Measurements from ENCODE around the gene EPB41L4A. TPM values are rescaled to one million over a fixed set of nuclear protein-coding genes. Genes with fewer than 3 reads are reported as not detected.
"Not testable (repeated sequence)": the region's sequence is repeated elsewhere in the genome, so short reads cannot be mapped to it uniquely, and the experiment has no call there.

Gene EPB41L4A
- total RNA-seq, 1 donor from 2014 or later: 30.6 TPM

DNA sequence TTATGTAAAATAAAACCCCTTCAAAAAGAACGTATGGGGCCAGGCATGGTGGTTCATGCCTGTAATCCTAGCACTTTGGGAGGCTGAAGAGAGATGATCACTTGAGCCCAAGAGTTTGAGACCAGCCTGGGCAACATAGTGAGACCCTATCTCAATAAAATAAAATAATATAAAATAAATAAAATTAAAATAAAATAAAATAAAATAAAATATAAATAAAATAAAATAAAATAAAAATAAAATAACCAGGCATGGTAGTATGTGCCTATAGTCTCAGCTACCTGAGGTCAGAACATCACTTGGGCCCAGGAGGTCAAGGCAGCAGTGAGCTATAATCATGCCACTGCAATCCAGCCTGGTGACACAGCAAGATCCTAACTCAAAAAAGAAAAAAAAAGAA, 185.1 kb downstream of the EPB41L4A start:
- no peak for DNase-seq (ENCODE audit: low read depth)
- Histone ChIP-seq H3K4me3 (ENCODE audit: low read depth, low read length) (no peak overlapping the region), H3K36me3 (ENCODE audit: control insufficient read depth, insufficient read depth, low read length) (no peaks in the 10 kb centered on the region), H3K27me3 (ENCODE audit: control insufficient read depth, insufficient read depth, low read length) (no peaks in the 10 kb centered on the region)
- TF ChIP-seq, protein P1, sequence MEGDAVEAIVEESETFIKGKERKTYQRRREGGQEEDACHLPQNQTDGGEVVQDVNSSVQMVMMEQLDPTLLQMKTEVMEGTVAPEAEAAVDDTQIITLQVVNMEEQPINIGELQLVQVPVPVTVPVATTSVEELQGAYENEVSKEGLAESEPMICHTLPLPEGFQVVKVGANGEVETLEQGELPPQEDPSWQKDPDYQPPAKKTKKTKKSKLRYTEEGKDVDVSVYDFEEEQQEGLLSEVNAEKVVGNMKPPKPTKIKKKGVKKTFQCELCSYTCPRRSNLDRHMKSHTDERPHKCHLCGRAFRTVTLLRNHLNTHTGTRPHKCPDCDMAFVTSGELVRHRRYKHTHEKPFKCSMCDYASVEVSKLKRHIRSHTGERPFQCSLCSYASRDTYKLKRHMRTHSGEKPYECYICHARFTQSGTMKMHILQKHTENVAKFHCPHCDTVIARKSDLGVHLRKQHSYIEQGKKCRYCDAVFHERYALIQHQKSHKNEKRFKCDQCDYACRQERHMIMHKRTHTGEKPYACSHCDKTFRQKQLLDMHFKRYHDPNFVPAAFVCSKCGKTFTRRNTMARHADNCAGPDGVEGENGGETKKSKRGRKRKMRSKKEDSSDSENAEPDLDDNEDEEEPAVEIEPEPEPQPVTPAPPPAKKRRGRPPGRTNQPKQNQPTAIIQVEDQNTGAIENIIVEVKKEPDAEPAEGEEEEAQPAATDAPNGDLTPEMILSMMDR (IDR thresholded peaks at IDR 0.05; ENCODE audit: insufficient read depth, low read length, poor library complexity, severe bottlenecking): no peak

DNA sequence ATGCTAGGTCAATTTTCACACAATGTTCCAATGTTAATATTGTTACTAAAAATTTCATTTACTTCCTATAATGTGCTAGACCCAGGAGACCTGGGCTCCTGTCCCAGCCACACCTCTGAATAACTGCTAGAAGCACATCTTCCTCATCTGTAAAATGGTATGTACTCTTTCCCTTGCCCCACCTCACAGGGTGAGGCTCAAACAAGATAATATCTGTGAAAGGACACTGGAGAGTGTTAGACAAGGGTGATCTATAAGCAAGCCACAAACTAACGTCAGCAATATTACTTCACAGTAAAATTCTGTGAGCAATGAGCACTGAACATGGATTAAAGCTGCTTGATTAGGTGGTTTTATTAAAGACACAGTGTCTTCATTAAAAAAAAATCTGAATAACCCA, 186.4 kb downstream of the EPB41L4A start:
- DNase-seq (ENCODE audit: low read depth): no peak
- Histone ChIP-seq H3K27me3 (ENCODE audit: control insufficient read depth, insufficient read depth, low read length) (no peaks in the 10 kb centered on the region), H3K36me3 (ENCODE audit: control insufficient read depth, insufficient read depth, low read length) (no peaks in the 10 kb centered on the region), H3K4me3 (ENCODE audit: low read depth, low read length) (no peak overlapping the region)
- TF ChIP-seq, protein P1 (IDR thresholded peaks at IDR 0.05; ENCODE audit: insufficient read depth, low read length, poor library complexity, severe bottlenecking): no peak

DNA sequence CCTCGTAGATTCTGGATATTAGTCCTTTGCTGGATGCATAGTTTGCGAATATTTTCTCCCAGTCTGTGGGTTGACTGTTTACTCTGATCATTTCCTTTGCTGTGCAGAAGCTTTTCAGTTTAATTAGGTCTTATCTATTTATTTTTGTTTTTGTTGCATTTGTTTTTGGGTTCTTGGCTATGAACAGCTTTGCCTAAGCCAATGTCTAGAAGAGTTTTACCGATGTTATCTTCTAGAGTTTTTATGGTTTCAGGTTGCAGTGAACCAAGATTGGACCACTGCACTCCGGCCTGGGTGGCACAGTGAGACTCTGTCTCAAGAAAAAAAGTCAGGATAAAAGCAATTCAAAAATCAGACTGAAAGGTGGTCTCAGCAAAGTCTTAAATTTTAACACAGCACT, 188.5 kb downstream of the EPB41L4A start:
- TF ChIP-seq, protein P1 (IDR thresholded peaks at IDR 0.05; ENCODE audit: insufficient read depth, low read length, poor library complexity, severe bottlenecking): no peak
- no peak overlapping the region for H3K4me3 ChIP-seq (ENCODE audit: low read depth, low read length)
- no peaks in the 10 kb centered on the region for H3K27me3 ChIP-seq (ENCODE audit: control insufficient read depth, insufficient read depth, low read length)
- no peaks in the 10 kb centered on the region for H3K36me3 ChIP-seq (ENCODE audit: control insufficient read depth, insufficient read depth, low read length)
- DNase-seq (ENCODE audit: low read depth): no peak

DNA sequence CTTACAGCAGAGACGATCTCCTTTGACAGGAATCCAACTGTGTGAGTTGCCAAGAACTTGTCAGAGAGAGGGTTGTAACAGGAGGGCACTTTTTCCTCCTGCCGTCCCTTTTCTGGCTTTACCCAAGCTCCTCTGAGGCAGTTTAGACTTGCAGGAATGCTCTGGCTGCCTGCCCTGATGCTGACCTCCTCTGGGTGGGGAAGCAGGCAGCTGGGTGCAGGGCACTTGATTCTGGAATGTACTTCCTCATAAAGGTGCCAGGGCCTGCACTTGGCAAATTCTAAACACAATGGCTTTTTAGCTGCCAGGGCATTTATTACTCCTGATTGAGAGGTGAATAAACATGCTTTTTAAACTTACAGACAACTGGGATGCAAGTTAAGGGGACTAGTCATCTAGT, 190.4 kb downstream of the EPB41L4A start:
- Histone ChIP-seq H3K27me3 (ENCODE audit: control insufficient read depth, insufficient read depth, low read length) (no peaks in the 10 kb centered on the region), H3K4me3 (ENCODE audit: low read depth, low read length) (no peak overlapping the region), H3K36me3 (ENCODE audit: control insufficient read depth, insufficient read depth, low read length) (no peaks in the 10 kb centered on the region)
- TF ChIP-seq, protein P1 (IDR thresholded peaks at IDR 0.05; ENCODE audit: insufficient read depth, low read length, poor library complexity, severe bottlenecking): no peak
- peak; percentile 65 for DNase-seq (ENCODE audit: low read depth)

DNA sequence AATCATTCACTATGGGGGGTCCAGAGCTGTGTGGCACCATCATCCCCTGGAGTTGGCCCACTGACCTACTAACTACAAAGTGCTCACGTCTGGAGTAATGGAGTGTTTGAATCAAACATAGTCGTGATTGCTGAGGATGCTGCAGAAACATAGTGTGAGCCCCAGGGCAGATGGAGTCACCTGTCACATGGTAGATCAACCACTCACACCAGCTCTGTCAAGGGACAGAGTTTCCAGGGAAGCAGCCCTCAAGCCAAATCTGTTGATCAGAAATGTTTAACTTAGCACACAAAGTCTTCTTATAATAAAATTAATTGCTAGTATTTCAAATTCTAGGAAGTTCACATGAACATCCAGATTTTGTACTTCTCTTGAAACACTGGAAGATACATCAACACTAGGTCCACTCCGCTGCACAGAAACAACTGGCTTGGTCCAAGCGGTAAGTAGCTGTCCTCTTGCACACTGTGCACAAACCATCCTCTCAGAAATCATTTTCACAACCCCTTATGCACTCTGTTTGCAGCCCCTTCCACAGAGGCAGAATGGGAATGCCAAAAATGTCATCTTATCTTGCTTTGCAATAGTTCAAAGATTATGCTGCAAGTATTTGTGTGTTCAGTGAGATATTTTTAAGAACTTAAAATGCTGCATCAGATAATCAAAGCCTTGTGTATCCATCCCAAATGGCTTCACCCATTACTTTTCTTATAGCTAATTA, 191.0 kb downstream of the EPB41L4A start:
- Histone ChIP-seq H3K4me3 (ENCODE audit: low read depth, low read length) (no peak overlapping the region), H3K36me3 (ENCODE audit: control insufficient read depth, insufficient read depth, low read length) (no peaks in the 10 kb centered on the region), H3K27me3 (ENCODE audit: control insufficient read depth, insufficient read depth, low read length) (no peaks in the 10 kb centered on the region)
- TF ChIP-seq, protein P1 (IDR thresholded peaks at IDR 0.05; ENCODE audit: insufficient read depth, low read length, poor library complexity, severe bottlenecking): no peak
- no peak for DNase-seq (ENCODE audit: low read depth)

DNA sequence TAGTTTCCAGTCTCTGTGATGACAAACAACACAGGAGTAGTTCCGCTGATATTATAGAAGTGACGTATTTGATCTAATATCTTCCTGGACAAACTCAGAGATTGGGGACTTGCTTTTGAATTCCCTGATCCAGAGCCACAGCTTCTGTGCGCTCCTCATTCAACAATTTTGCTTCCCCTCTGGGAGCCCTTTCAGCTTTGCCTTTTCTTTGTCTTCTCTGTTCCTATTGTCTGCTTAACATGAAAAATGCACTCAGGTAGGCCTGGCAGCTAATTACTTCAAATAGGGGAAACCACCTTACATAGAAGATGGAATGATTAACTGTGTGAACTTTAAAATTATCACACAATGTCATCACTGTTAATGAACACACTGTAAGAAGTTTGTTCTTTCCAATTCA, 192.9 kb downstream of the EPB41L4A start:
- no peak for DNase-seq (ENCODE audit: low read depth)
- Histone ChIP-seq H3K4me3 (ENCODE audit: low read depth, low read length) (no peak overlapping the region), H3K36me3 (ENCODE audit: control insufficient read depth, insufficient read depth, low read length) (no peaks in the 10 kb centered on the region), H3K27me3 (ENCODE audit: control insufficient read depth, insufficient read depth, low read length) (no peaks in the 10 kb centered on the region)
- TF ChIP-seq, protein P1 (IDR thresholded peaks at IDR 0.05; ENCODE audit: insufficient read depth, low read length, poor library complexity, severe bottlenecking): no peak

DNA sequence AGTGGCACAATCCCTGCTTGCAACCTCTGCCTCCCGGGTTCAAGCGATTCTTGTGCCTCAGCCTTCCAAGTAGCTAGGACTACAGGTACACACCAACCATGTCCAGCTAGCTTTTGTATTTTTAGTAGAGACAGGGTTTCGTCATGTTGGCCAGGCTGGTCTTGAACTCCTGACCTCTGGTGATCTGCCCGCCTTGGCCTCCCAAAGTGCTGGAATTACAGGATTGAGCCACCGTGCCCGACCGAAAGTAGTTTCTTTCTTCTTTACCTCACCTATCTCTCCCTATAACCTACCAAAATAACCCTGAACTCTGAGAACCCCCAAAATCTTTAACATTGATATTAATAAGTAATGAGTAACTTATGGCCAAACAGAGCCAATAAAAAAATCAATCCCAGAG, 196.1 kb downstream of the EPB41L4A start:
- H3K36me3 ChIP-seq (ENCODE audit: control insufficient read depth, insufficient read depth, low read length); H3K4me3 ChIP-seq (ENCODE audit: low read depth, low read length); H3K27me3 ChIP-seq (ENCODE audit: control insufficient read depth, insufficient read depth, low read length); DNase-seq (ENCODE audit: low read depth): not testable (repeated sequence)

Measured in kidney epithelial cell (primary cell).